ENCODE data around the gene PAM16. TPM values are rescaled to one million over a fixed set of nuclear protein-coding genes. Genes with fewer than 3 reads are reported as not detected.

PAM16 gene
- total RNA-seq, 1 experiment from 2014 or later = 117 TPM

- Mint-ChIP-seq H3K27me3 (ENCODE audit: insufficient read depth, unreplicated experiment) (no peaks in the 10 kb centered on the region), H3K36me3 (ENCODE audit: insufficient read depth, unreplicated experiment) (no peaks in the 10 kb centered on the region), H3K9me3 (ENCODE audit: unreplicated experiment) (no peaks in the 10 kb centered on the region), H3K4me3 (ENCODE audit: unreplicated experiment) (peak overlapping the region; percentile 69), H3K27ac (ENCODE audit: low read depth, unreplicated experiment) (no peak overlapping the region), H3K4me1 (ENCODE audit: insufficient read depth, unreplicated experiment) (peaks cover 26% of the 10 kb centered on the region)
- DNase-seq (ENCODE audit: unreplicated experiment) = peak; percentile 66
- BruUV-seq (replicated peaks) = no TSS peak
- CTCF ChIA-PET = interaction anchor here (1.4 to 5.0 kb wide), 3 partner anchors 14 to 31 kb away, joined by 5 to 47 read pairs (median 22); no protein-coding TSS in a partner anchor
- POLR2A ChIA-PET = interaction anchor here (0.8 to 1.9 kb wide), 6 partner anchors 17 to 102 kb away, joined by 4 to 6 read pairs (median 4); partner anchors contain the start of gene NMRAL1
- TF ChIP-seq, protein P1, sequence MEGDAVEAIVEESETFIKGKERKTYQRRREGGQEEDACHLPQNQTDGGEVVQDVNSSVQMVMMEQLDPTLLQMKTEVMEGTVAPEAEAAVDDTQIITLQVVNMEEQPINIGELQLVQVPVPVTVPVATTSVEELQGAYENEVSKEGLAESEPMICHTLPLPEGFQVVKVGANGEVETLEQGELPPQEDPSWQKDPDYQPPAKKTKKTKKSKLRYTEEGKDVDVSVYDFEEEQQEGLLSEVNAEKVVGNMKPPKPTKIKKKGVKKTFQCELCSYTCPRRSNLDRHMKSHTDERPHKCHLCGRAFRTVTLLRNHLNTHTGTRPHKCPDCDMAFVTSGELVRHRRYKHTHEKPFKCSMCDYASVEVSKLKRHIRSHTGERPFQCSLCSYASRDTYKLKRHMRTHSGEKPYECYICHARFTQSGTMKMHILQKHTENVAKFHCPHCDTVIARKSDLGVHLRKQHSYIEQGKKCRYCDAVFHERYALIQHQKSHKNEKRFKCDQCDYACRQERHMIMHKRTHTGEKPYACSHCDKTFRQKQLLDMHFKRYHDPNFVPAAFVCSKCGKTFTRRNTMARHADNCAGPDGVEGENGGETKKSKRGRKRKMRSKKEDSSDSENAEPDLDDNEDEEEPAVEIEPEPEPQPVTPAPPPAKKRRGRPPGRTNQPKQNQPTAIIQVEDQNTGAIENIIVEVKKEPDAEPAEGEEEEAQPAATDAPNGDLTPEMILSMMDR (IDR thresholded peaks at IDR 0.05; ENCODE audit: unreplicated experiment) = no peak
- intact Hi-C loops (cut with micrococcal nuclease) = no loop called here
Measured at GRCh38 chr16:4372578-4373355, 21.6 kb upstream of the PAM16 start.

- Mint-ChIP-seq H3K27me3 (ENCODE audit: insufficient read depth, unreplicated experiment) (no peaks in the 10 kb centered on the region), H3K36me3 (ENCODE audit: insufficient read depth, unreplicated experiment) (no peaks in the 10 kb centered on the region), H3K27ac (ENCODE audit: low read depth, unreplicated experiment) (no peak overlapping the region), H3K4me3 (ENCODE audit: unreplicated experiment) (peak overlapping the region; percentile 69), H3K4me1 (ENCODE audit: insufficient read depth, unreplicated experiment) (peaks cover 24% of the 10 kb centered on the region), H3K9me3 (ENCODE audit: unreplicated experiment) (no peaks in the 10 kb centered on the region)
- TF ChIP-seq, protein P1 (IDR thresholded peaks at IDR 0.05; ENCODE audit: unreplicated experiment) = no peak
- BruUV-seq (replicated peaks) = TSS peak; percentile 70
- ChIA-PET POLR2A (interaction anchor here (1.4 kb wide), 1 partner anchor 17 kb away, joined by 6 read pairs; no protein-coding TSS in a partner anchor), CTCF (interaction anchor here (4.0 kb wide), 1 partner anchor 31 kb away, joined by 47 read pairs; no protein-coding TSS in a partner anchor)
- intact Hi-C loops (cut with micrococcal nuclease) = no loop called here
- DNase-seq (ENCODE audit: unreplicated experiment) = peak; percentile 29
Measured at GRCh38 chr16:4372001-4372577, 21.0 kb upstream of the PAM16 start.

- TF ChIP-seq, protein P1 (IDR thresholded peaks at IDR 0.05; ENCODE audit: unreplicated experiment) = no peak
- peak within 1 kb of the TSS; percentile 69 for H3K4me3 Mint-ChIP-seq (ENCODE audit: unreplicated experiment)
- ChIA-PET POLR2A (interaction anchor here (0.6 kb wide), 1 partner anchor 389 kb away, joined by 3 read pairs; no protein-coding TSS in a partner anchor), CTCF (interaction anchor here (2.4 to 14.1 kb wide), 2 partner anchors 12 to 30 kb away, joined by 13 to 263 read pairs; no protein-coding TSS in a partner anchor)
- no peaks in the 10 kb centered on the region for H3K36me3 Mint-ChIP-seq (ENCODE audit: insufficient read depth, unreplicated experiment)
- BruUV-seq (replicated peaks) = no TSS peak
- H3K27ac Mint-ChIP-seq (ENCODE audit: low read depth, unreplicated experiment) = no peak within 1 kb of the TSS
- intact Hi-C loops (cut with micrococcal nuclease) = no loop called here
- DNase-seq (ENCODE audit: unreplicated experiment) = peak; percentile 68
- H3K9me3 Mint-ChIP-seq (ENCODE audit: unreplicated experiment) = no peaks in the 10 kb centered on the region
- no peaks in the 10 kb centered on the region for H3K27me3 Mint-ChIP-seq (ENCODE audit: insufficient read depth, unreplicated experiment)
- H3K4me1 Mint-ChIP-seq (ENCODE audit: insufficient read depth, unreplicated experiment) = peaks cover 24% of the 10 kb centered on the region
Measured at GRCh38 chr16:4371357-4372000, 20.4 kb upstream of the PAM16 start, which contains the start of gene VASN. TSS of gene VASN (plus strand) at chr16:4371848. CDS start at chr16:4380878, 9,030 bp downstream.
